Ovary (tissue), 9 donors: Measurements from ENCODE around the gene ZNF473. TPM values are rescaled to one million over a fixed set of nuclear protein-coding genes. Genes with fewer than 3 reads are reported as not detected.

ENCODE experiments used
- DNase-seq, 5 donors: peaks; one replicate each; pipeline ENCODE4 v3.0.0-alpha.2; 2019 to 2020
- H3K27ac ChIP-seq, 2 donors: fragments of 200-600 bp; one replicate each; pipeline versions ENCODE4 v1.5.1 to v1.8.0; 2019 to 2022
- H3K27me3 ChIP-seq: fragments of 200-600 bp; one replicate; pipeline ENCODE4 v1.8.0; 2022
- H3K36me3 ChIP-seq: fragments of 200-600 bp; sonication (generic); one replicate; pipeline ENCODE4 v1.5.1; 2019
- H3K4me1 ChIP-seq: one replicate; pipeline ENCODE4 v1.8.1; 2013; ENCODE audit warnings: mild to moderate bottlenecking, moderate library complexity; ENCODE audit not compliant: insufficient read depth
- H3K4me3 ChIP-seq: fragments of 200-600 bp; sonication (generic); one replicate; pipeline ENCODE4 v1.5.1; 2017
- H3K9me3 ChIP-seq, 2 donors: fragments of 200-600 bp in 1 of 2; sonication (generic) in 1 of 2; one replicate each; pipeline versions ENCODE4 v1.5.1 to v1.8.1; 2013 to 2019; ENCODE audit warnings: mild to moderate bottlenecking in 1 of 2, moderate library complexity in 1 of 2
- CTCF ChIP-seq, 3 donors: fragments of 450-650 bp in 2 of 3; fragments of 200-600 bp in 1 of 3; IDR thresholded peaks; one replicate each; pipeline versions ENCODE4 v1.5.1 to v1.8.0; 2016 to 2022; ENCODE audit warnings: antibody characterized with exemption in 3 of 3, mild to moderate bottlenecking in 1 of 3
- EP300 ChIP-seq: sonication (generic); formaldehyde crosslinking; IDR thresholded peaks from one replicate; pipeline ENCODE4 v1.6.1; 2017; ENCODE audit warnings: antibody characterized with exemption
- POLR2A ChIP-seq: fragments of 450-650 bp; IDR thresholded peaks from one replicate; pipeline ENCODE4 v1.6.1; 2017; ENCODE audit warnings: antibody characterized with exemption, mild to moderate bottlenecking, moderate library complexity
- WGBS, 3 donors: extraction: QIAGEN DNeasy Blood & Tissue Kit in 1 of 3; methylation state at CpG; one replicate each; pipeline versions ENCODE4 v1.1.5 to v1.1.7; 2013 to 2017; 5-methylcytosine and 5-hydroxymethylcytosine counted together
- intact Hi-C, 4 donors: fragments of 100-400 bp; cut with DNase I; formaldehyde crosslinking; loops; one replicate each; pipeline versions ENCODE4 v1.11.0 to v1.15.1; 2022 to 2023
- polyA plus RNA-seq, 2 donors: library from polyadenylated mRNA; stranded (reverse); fragments of 200-250 nt in 1 of 2; fragments of 350-450 nt in 1 of 2; fragmentation: Illumina TruSeq in 1 of 2; extraction: RNeasy Lipid Tissue Mini Kit (QIAGEN cat#74804) in 1 of 2; gene quantifications; one replicate each; pipeline ENCODE4 v1.2.3, GENCODE V29; 2013 to 2014
- total RNA-seq, 7 donors: library from RNA; depleted of rRNA in 2 of 7; stranded (reverse); fragments of >200 nt in 2 of 7; fragmentation: NEBNext Ultra II Directional in 3 of 7; extraction: Animal tissue kit (Norgen Biotek cat#: 25700) in 3 of 7; gene quantifications; one replicate each; pipeline versions ENCODE4 v1.1.0 to v1.2.4, GENCODE V29; 2016 to 2023
- donor health status: DM: no; HTN: no; CAD: no; lungs with moderate emphysema.
- donor health status: DM: no; HTN: no; CAD: no.
- donor health status: Bipolar disorder and iron deficiency.
- donor health status: DM: yes; HTN: yes; CAD: no.
- donor health status: DM: no; HTN: no; CAD: no.
- donor health status: DM: yes; HTN: yes; CAD: no.

ZNF473 gene
- total and polyA plus RNA-seq, 9 donors = 2.1 to 12.1 (median 7.7) TPM

GRCh38 chr19:49985871-49986270 is 39.9 kb upstream of the ZNF473 start:
- DNase-seq = no peak
- 84 to 85% (median 84%) methylated on average over 3 of the region's 3 CpGs for WGBS, 3 donors
- Histone ChIP-seq H3K4me3 (no peak overlapping the region), H3K4me1 (peaks cover 7% of the 10 kb centered on the region), H3K36me3 (no peaks in the 10 kb centered on the region), H3K27me3 (no peaks in the 10 kb centered on the region), H3K27ac (no peak overlapping the region), H3K9me3 (no peaks in the 10 kb centered on the region)
- TF ChIP-seq POLR2A (no peak), CTCF (IDR thresholded peaks at IDR 0.05) (no peak), EP300 (no peak)
- intact Hi-C loops = loop anchor here in 1 of 4 donors (2.0 kb wide), 1 partner anchor 49 kb away; no protein-coding TSS in a partner anchor

- H3K36me3 ChIP-seq = no peaks in the 10 kb centered on the region
- no peaks in the 10 kb centered on the region for H3K9me3 ChIP-seq
- peaks cover 7% of the 10 kb centered on the region for H3K4me1 ChIP-seq
- intact Hi-C loops = no loop called here
- 88 to 90% (median 89%) methylated on average over 10 of the region's 10 CpGs for WGBS, 3 donors
- DNase-seq = no peak
- TF ChIP-seq POLR2A = no peak
- no peak for TF ChIP-seq CTCF (IDR thresholded peaks at IDR 0.05)
- H3K27ac ChIP-seq = no peak overlapping the region
- H3K27me3 ChIP-seq = no peaks in the 10 kb centered on the region
- H3K4me3 ChIP-seq = no peak overlapping the region
Observed at GRCh38 chr19:49986354-49986753, 39.5 kb upstream of the ZNF473 start.

- H3K4me3 ChIP-seq = no peak overlapping the region
- TF ChIP-seq POLR2A = peak; percentile 18
- no peak for TF ChIP-seq EP300
- peak in 2 of 3 donors; percentile 13 to 44 for TF ChIP-seq CTCF (IDR thresholded peaks at IDR 0.05)
- 6 to 15% (median 9%) methylated on average over 9 of the region's 9 CpGs for WGBS, 3 donors
- no peaks in the 10 kb centered on the region for H3K9me3 ChIP-seq
- H3K27me3 ChIP-seq = no peaks in the 10 kb centered on the region
- intact Hi-C loops = no loop called here
- peaks cover 3% of the 10 kb centered on the region for H3K4me1 ChIP-seq
- peak; percentile 90 to 96 (median 94) for DNase-seq
- H3K27ac ChIP-seq = no peak overlapping the region
- H3K36me3 ChIP-seq = no peaks in the 10 kb centered on the region
Observed at GRCh38 chr19:49987159-49987698, 38.6 kb upstream of the ZNF473 start.

GRCh38 chr19:49988007-49988406 is 37.8 kb upstream of the ZNF473 start:
- H3K4me3 ChIP-seq = no peak overlapping the region
- no peaks in the 10 kb centered on the region for H3K36me3 ChIP-seq
- DNase-seq = no peak
- no peak overlapping the region for H3K27ac ChIP-seq
- intact Hi-C loops = no loop called here
- H3K4me1 ChIP-seq = peaks cover 3% of the 10 kb centered on the region
- TF ChIP-seq CTCF (IDR thresholded peaks at IDR 0.05) = no peak
- TF ChIP-seq EP300 = no peak
- TF ChIP-seq POLR2A = no peak
- 92 to 98% (median 95%) methylated on average over 4 to 5 of the region's 5 CpGs for WGBS, 3 donors
- no peaks in the 10 kb centered on the region for H3K27me3 ChIP-seq
- no peaks in the 10 kb centered on the region for H3K9me3 ChIP-seq
